ENCODE data around the gene NUMBL.
"Not testable (repeated sequence)": the region's sequence is repeated elsewhere in the genome, so short reads cannot be mapped to it uniquely, and the experiment has no call there.

NUMBL gene

DNA sequence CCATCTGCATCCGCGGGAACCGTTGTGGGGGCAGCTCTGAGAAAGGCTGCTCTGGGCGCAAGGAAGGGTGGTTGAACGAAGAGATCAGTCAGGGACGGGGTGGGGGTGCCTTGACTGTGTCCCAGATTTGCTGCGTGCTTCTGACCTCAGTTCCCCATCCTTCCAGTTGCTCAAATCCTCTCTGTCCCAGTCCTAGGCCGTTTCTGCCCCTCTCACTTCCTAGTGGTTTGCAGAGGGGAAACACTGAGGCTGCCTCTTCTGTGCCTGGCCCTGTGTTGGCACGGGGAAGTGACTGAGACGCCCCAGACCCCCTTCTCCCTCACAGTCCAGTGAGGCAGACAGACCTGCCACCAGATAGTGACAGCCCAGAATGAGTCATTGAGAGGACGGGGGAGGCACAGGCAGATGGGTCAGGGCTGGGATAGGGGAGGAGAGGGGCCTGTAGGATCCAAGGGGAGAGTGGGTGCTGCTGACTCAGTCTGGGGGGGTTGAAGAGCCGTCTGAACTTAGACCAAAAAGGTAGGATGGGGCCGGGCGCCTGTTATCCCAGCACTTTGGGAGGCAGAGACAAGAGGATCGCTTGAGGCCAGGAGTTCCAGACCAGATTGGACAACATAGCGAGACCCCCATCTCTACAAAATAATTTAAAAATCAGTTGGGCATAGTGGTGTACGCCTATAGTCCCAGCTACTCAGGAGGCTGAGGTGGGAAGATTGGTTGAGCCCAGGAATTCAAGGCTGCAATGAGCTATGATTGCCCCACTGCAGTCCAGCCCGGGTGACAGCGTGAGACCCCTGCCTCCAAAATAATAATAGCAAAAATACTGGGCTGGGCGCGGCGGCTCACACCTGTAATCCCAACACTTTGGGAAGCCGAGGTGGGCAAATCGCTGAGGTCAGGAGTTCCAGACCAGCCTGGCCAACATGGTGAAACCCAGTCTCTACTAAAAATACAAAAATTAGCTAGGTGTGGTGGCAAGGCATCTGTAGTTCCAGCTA, 26.5 kb downstream of the NUMBL start:
- DNase-seq (ENCODE audit: low read depth in 3 of 3), result no peak

DNA sequence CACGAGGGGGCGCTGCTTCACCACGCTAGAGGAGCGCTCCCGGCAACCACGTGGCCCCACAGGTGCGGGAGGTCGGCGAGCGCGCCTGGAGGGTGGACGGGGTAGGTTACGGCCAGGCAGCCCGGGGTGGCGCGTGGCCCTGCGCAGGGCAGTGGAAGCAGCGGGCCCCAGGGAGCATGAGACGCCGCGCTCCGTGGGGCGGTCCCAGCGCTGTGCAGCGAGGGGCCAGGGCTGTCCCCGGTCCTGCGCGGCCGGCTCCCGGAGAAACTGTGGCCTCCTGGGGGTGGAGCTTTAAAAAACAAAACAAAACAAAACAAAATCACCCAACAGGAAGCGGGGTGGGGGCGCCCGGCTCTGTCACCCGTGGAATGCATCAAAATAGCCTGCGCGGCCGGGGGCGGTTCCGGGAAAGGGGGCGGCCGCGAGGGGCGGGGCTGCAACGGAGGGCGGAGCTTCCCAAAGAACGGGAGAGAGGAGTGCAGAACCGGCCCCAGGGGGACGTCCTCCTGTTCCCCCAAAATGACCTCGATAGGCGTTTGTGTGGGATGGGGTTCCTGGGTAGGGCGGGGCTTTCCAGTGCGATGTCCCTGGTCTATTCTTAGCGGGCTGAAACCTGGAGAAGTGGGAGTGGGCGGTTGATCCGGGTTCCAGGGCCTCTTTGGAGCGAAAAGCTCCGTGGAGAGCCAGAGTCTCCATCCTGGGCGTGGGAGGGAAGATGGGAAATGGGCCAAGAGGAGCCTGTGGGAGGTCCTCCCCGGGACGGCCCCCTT, 27.3 kb downstream of the NUMBL start:
- peak; percentile 80 to 94 (median 88) for DNase-seq (ENCODE audit: low read depth in 3 of 3)

DNA sequence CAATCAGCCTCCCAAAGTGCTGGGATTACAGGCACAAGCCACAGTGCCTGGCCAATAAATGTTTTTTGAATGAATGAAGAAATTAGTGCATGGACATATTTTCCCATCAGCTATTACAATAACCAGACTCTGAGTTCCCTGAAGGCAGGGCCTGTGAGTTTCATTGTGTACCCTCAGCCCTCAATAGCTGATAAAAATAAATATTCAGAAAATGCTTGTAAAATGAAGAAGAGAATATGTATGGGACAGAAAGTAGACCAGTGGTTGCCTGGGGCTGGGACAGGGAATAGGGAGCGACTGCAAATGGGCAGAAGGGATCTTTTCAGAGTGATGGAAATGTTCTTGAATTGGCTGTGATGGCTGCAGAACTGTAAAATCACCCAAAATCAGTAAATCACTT, 28.8 kb downstream of the NUMBL start:
- no peak for DNase-seq (ENCODE audit: low read depth in 3 of 3)

DNA sequence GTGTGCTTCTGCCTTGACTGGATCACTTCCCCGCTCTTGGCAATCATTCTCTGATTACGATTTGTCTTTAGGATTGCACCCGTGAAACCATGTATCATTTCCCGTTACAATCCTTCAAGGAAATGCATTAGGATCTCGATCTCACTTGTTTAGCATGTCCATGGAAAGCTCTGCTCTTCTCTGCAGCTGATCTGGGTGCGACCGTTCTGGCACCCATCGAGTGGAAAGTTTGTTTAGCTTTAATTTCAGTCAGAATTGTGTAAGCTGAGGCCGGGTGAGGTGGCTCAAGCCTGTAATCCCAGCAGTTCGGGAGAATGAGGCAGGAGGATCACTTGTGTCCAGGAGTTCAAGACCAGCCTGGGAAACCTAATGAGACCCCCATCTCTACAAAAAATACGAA, 30.9 kb downstream of the NUMBL start:
- no peak for DNase-seq (ENCODE audit: low read depth in 3 of 3)

DNA sequence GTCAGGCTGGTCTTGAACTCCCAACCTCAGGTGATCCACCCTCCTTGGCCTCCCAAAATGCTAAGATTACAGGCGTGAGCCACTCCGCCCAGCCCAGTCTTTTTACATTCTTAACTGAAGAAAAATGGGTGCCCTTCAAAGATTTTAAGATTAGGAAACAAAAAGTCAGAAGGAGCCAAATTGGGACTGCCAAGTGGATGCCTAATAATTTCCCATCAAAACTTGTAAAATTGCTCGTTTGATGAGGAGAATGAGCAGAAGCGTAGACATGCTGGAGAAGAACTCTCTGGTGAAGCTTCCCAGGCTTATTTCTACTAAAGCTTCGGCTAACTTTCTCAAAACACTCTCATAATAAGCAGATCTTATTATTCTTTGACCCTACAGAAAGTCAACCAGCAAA, 31.3 kb downstream of the NUMBL start:
- no peak for DNase-seq (ENCODE audit: low read depth in 3 of 3)

DNA sequence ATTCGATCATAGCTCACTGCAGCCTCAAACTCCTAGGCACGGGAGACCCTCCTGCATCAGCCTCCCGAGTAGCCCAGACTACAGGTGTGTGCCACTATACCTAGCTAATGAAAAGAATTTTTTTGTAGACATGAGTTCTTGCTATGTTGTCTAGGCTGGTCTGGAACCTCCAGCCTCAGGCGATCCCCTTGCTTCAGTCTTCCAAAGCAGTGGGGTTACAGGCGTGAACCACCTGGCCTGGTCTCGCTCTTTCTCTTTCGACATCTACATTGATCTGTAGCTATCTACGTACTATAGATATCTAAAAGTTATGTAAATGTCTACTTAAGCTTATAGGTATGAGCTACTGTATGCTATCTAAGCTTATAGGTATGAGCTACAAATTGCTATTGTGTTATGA, 32.4 kb downstream of the NUMBL start:
- no peak for DNase-seq (ENCODE audit: low read depth in 3 of 3)

DNA sequence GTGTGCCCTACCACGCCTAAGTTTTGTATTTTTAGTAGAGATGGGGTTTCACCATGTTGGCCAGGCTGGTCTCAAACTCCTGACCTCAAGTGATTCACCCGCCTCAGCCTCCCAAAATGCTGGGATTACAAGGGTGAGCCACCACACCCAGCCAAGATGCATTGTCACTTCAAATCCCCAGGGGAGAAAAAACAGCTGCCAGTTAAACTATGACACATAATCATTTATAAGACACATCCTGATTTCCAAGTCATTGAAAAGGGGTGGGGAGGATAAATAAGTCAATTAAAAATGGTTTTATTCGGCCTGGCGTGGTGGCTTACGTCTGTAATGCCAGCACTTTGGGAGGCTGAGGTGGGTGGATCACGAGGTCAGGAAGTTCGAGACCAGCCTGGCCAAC, 34.8 kb downstream of the NUMBL start:
- DNase-seq (ENCODE audit: low read depth in 3 of 3), result not testable (repeated sequence)

DNA sequence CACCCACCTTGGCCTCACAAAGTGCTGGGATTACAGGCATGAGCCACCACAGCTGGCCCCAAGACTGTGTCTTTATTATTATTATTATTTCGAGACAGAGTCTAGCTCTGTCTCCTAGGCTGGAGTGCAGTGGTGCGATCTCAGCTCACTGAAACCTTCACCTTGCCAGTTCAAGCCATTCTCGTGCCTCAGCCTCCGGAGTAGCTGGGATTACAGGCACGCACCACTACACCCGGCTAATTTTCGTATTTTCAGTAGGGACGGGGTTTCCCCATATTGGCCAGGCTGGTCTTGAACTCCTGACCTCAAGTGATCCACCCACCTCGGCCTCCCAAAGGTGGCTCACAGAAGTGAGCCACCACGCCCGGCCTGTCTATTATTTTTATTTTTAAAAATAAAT, 38.1 kb downstream of the NUMBL start:
- not testable (repeated sequence) for DNase-seq (ENCODE audit: low read depth in 3 of 3)

DNA sequence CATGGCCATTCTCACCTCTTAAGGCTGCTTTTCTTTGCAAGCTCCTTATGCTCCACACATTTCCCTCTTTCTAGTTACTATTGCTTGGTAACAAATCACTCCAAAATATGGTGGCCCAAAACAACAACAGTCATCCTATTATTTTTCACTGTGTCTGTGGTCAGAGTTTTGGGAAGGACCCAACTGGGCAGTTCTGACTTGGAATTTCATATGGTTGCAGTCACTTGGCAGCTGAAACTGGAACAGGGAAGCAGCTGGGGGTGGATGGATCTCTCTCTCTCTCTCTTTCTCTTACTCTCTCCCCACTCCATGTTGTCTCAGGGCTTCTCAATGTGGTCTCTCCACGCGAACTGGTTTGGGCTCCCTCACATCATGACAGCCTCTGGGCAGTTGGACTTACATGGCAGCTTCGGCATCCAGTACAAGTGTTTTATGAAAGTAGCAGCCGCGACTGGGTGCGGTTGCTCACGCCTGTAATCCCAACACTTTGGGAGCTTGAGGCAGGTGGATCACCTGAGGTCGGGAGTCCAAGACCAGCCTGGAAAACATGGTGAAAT, 39.6 kb downstream of the NUMBL start:
- DNase-seq (ENCODE audit: low read depth in 3 of 3), result no peak

DNA sequence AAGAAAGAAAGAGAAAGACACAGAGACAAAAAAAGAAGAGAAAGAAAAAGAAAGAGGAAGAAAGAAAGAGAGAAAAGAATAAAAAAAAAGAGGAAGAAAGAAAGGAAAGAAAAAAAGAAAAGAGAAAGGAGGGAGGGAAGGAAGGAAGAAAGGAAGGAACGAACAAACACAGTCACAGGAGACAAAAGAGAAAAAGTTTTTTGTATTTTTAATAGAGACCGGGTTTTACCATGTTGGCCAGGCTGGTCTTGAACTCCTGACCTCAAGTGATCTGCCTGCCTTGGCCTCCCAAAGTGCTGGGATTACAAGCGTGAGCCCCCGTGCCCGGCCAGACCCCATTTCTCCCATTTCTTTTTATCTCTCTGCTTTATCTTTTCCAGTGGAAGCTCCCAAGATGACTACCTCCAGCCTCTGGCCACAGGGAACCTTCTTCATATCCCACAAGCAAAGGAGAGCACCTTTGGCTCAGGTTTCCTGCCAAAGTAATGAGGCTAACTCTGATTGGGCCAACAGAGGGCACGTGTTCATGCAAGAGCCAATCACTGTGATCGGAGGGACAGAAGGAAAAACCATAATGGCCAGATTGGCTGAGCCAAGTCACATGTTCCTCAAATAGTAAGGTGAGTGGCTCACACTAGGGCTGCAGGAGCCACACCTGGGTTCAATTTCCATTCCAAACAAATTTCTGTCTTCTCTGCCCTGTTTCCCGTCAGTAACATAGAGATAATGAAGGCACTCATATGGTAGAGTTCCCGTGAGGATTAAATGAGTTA, 40.4 kb downstream of the NUMBL start:
- not testable (repeated sequence) for DNase-seq (ENCODE audit: low read depth in 3 of 3)

DNA sequence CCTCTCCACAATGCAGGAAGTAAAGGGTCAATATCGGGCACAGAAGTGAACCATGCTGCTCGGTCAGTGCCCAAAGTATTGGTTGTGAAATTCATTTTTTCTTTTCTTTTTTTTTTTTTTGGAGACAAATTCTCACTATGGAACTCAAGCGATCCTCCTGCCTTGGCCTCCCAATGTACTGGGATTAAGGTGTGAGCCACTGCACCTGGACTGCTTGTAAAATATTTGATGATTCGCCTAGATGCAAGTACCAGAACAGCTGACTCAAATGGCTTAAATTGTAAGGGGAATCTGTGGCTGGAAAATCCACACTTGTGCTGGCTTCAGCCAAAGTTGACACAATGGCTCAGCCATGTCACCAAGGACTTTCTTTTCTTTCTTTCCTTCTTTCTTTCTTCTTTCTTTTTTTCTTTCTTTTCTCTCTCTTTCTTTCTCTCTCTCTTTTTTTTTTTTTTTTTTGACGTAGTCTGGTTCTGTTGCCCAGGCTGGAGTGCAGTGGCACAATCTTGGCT, 43.7 kb downstream of the NUMBL start:
- no peak for DNase-seq (ENCODE audit: low read depth in 3 of 3)

DNA sequence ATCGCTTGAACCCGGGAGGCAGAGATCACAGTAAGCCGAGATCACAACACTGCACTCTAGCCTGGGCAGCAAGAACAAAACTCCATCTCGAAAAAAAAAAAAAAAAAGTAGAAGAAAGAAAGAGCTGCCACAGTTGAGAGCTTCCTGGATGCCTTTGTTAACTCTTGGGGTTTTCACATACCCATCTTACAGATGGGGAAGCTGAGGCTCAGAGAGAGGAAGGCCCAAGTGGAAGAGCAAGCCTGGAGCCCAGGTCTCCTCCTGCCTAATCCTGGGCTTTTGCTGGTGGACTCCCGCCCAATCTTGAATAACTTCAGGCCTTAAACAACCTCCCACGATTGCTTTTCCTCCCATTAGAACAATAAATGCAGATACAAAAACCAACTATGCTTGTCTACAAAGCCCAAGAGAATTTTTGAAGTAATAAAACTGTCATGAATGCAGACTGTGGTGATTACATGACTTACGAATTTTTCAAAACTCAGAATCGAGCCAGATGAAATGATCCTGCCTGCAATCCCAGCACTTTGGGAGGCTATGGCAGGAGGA, 47.6 kb downstream of the NUMBL start:
- DNase-seq (ENCODE audit: low read depth in 3 of 3), result no peak

DNA sequence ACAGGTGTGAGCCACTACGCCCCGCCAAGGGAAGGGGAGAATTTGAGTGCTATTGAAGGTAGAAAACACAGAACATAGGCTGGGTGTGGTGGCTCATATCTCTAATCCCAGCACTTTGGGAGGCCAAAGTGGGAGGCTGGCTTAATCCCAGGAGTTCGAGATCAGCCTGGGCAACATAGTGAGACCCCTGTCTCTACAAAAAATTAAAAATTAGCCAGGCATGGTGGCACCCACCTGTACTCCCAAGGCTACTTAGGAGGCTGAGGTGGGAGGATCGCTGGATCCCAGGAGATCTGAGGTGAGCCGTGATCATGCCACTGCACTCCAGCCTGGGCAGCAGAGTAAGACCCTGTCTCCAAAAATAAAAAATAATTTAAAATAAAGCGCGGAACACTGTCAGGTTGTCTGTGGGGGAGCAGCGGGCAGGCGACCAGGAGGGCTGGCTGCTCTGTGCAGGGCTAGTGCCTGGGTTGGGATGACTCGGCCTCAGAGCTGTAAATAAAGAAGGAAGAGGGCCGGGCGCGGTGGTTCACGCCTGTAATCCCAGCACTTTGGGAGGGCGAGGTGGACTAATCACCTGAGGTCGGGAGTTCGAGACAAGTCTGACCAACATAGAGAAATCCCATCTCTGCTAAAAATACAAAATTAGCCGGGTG, 48.3 kb downstream of the NUMBL start:
- no peak for DNase-seq (ENCODE audit: low read depth in 3 of 3)

DNA sequence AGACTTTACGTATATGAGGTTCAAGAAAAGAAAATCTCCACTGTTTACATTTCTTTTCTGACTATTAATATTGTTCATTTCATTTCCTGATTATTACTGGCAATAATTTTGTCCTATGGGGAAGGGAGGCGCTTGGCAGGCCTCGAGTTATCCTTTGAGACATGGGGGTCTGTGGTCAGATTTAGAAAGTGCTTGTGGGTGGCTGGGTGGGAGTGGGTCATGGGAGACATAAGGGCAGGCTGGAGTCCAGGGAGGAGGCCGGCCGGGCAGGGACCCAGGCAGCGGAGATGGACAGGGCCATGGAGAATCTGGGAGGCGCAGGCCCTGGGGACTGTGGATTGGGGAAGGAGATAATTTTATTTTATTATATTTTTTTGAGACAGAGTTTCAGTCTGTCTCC, 49.2 kb downstream of the NUMBL start:
- no peak for DNase-seq (ENCODE audit: low read depth in 3 of 3)

DNA sequence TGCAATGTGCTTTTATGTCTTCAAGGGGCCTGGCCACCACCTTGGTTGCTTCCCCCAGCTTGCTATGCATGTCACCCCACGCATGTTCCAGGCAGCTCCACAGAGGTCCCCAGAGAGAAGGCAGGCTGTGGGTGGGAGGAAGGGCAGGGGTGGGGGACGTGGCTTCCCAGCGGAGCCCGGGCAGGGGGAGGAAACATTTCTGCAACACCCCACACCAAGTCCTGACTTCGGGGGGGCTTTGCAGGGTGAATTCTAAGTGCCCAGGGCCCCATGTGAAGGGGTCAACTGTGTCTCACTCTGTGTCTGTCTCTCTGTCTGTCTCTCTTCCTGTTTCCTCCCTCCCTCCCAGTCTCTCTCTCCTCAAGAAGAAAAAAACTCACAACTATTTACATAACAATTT, 49.7 kb downstream of the NUMBL start:
- no peak for DNase-seq (ENCODE audit: low read depth in 3 of 3)

DNA sequence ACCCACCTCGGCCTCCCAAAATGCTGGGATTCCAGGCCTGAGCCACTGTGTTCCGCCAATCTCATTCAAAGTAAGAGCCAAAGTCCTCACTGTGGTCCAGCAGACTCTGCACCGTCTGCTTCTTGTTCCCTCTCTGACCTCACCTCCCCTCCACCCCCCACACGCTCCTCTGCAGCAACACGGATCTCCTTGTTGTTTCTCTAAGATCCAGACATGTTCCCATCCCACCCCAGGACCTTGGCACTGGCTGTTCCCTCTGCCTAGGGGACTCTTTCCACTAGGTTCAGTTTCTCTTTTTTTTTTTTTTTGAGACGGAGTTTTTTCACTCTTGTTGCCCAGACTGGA, 50.8 kb downstream of the NUMBL start:
- no peak for DNase-seq (ENCODE audit: low read depth in 3 of 3)

DNA sequence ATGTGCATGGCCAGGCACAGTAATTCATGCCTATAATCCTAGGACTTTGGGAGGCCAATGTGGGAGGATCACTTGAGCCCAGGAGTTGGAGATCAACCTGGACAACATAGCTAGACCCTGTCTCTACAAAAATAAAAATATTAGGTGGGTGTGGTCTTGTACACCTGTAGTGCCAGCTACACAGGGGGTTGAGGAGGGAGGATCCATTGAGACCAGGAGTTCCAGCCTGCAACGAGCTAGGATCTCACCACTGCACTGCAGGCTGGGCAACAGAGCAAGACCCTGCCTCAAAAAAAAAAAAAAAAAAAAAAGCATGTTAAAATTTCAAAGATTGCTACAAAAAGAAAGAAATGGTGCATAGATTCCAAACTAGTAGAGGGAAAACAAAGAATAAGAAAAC, 52.1 kb downstream of the NUMBL start:
- no peak for DNase-seq (ENCODE audit: low read depth in 3 of 3)

DNA sequence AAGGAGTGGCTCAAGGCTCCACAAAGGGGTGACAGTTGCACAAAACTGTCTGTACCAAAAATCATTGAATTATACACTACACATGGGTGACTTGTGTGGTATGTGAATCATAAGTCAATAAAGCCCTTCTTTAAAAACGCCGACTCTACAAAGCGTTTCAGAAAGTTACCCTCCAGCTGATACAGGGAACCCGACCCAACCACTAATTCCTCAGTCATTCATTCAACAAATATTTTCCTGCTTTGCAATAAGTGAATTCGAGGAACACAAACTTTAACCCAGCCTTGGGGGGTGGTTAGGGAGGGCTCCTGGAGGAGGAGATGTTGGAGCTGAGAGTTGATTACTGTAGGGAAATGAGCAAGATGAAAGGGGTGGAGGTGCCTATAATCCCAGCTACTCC, 57.2 kb downstream of the NUMBL start:
- DNase-seq (ENCODE audit: low read depth in 3 of 3), result no peak

DNA sequence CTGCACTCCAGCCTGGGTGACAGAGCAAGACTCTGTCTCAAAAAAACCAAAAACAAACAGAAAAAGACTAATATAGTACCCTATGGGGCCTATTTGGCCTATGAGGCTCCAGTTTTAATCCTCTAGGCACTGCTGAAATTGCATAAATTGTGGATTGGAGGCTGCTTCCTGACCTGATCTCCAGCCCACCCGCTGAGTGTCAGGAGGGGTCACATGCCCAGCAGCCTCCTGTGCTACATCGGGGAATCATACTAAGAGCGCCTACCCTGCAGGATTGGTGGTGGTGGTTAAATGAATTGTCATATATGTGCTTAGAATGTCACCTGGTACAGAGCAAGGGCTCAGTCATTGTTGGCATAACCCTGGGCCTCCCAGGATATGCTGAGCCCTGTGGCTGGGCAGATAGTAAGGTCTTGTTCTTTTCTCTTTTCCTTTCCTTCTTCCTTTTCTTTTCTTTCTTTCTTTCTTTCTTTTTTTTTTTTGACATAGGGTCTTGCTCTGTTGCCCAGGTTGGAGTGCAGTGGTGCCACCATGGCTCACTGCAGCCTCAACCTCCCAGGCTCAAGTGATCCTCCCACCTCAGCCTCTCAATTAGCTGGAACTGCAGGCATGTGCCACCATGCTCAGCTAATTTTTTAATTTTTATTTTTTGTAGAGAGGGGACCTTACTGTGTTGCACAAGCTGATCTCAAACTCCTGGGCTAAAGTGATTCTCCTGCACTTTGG, 58.0 kb downstream of the NUMBL start:
- no peak for DNase-seq (ENCODE audit: low read depth in 3 of 3)

DNA sequence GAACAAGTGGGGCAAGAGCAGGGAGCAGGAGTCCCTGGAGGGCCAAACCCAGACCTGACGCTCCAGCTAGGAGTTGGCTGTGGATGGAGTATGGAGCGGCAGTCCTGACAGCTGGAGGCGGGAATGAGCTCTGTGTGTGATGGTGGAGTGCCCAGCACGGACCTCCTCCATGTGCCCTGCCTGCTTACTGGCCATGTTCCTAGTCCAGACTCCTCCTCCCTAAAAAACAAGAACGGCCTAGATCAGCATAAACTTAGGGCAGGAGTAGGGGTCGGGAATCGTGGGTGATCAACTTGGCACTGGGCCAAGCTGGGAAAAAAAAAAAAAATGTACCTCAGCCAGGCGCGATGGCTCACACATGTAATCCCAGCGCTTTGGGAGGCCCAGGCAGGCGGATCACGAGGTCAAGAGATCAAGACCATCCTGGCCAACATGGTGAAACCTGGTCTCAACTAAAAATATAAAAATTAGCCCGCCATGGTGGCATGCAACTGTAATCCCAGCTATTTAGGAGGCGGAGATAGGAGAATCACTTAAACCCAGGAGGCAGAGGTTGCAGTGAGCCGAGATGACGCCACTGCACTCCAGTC, 59.8 kb downstream of the NUMBL start:
- DNase-seq (ENCODE audit: low read depth in 3 of 3), result no peak

All from stimulated activated CD4-positive, alpha-beta T cell treated with anti-CD3 and anti-CD28 coated beads, TNF-alpha, amount 100 ng/mL, for 48 hours (primary cell).